SH-SY5Y (cell line): Measurements from ENCODE around the gene SUGCT.

Experiments
- GATA2 ChIP-seq: IDR thresholded peaks from 2 replicates; pipeline ENCODE4 v1.6.1; 2011; ENCODE audit warnings: mild to moderate bottlenecking, low read depth, low read length
- GATA3 ChIP-seq: IDR thresholded peaks from 2 replicates; pipeline ENCODE4 v1.6.1; 2011; ENCODE audit warnings: low read depth, mild to moderate bottlenecking, low read length, moderate library complexity

DNA sequence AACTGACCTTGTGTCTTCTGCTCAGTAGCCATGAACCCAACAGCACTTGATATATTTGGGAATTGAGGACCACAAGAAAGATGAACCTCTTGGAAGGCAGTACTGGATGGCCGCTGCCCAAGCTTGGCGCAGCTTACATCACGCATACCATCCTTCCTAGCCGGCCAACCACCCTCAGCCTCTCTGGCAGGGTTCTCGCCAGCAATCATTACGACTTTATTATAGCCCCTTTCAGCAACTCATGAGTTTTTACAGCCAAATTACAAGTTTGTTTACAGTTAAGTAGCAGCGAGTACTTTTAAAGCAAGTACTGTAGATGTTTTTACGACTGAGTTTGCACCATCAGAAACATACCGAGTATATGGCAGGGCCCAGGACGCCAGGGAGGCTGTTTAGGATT lies 769.1 kb downstream of the SUGCT start:
- TF ChIP-seq GATA2 = no peak
- no peak for TF ChIP-seq GATA3
